HG03469 (cell line): Measurements from ENCODE around the gene TFIP11.
"Not testable (repeated sequence)": the region's sequence is repeated elsewhere in the genome, so short reads cannot be mapped to it uniquely, and the experiment has no call there.

ENCODE experiments used
- ATAC-seq: cut with Tn5 transposase; IDR thresholded peaks from one replicate; pipeline ENCODE4 v1.9.1; 2021; ENCODE audit warnings: mild to moderate bottlenecking, moderate library complexity, moderate number of reproducible peaks; ENCODE audit not compliant: unreplicated experiment

Gene TFIP11

GRCh38 chr22:26542831-26543230, 30.6 kb upstream of the TFIP11 start:
- ATAC-seq = no peak

- no peak for ATAC-seq
Measured at GRCh38 chr22:26541167-26541819, 29.0 kb upstream of the TFIP11 start.

- ATAC-seq = no peak
Measured at GRCh38 chr22:26540119-26540518, 27.8 kb upstream of the TFIP11 start.

- no peak for ATAC-seq
Measured at GRCh38 chr22:26536762-26537134, 24.5 kb upstream of the TFIP11 start.

GRCh38 chr22:26536056-26536761, 23.9 kb upstream of the TFIP11 start:
- ATAC-seq = no peak

- no peak for ATAC-seq
Measured at GRCh38 chr22:26535603-26535908, 23.3 kb upstream of the TFIP11 start.

GRCh38 chr22:26534874-26535602, 22.8 kb upstream of the TFIP11 start:
- no peak for ATAC-seq

- no peak for ATAC-seq
Measured at GRCh38 chr22:26534171-26534855, 22.0 kb upstream of the TFIP11 start.

- no peak for ATAC-seq
Measured at GRCh38 chr22:26529345-26529744, 17.1 kb upstream of the TFIP11 start.

- not testable (repeated sequence) for ATAC-seq
Measured at GRCh38 chr22:26528518-26528917, 16.2 kb upstream of the TFIP11 start.

GRCh38 chr22:26527574-26528465, 15.5 kb upstream of the TFIP11 start:
- no peak for ATAC-seq

GRCh38 chr22:26527167-26527566, 14.9 kb upstream of the TFIP11 start:
- no peak for ATAC-seq

GRCh38 chr22:26525946-26526564, 13.8 kb upstream of the TFIP11 start:
- ATAC-seq = no peak

GRCh38 chr22:26524870-26525269, 12.6 kb upstream of the TFIP11 start:
- ATAC-seq = no peak

- no peak for ATAC-seq
Measured at GRCh38 chr22:26522592-26522991, 10.3 kb upstream of the TFIP11 start.

- ATAC-seq = no peak
Measured at GRCh38 chr22:26522012-26522411, 9.7 kb upstream of the TFIP11 start.

- ATAC-seq = no peak
Measured at GRCh38 chr22:26517429-26517828, 5.2 kb upstream of the TFIP11 start.

GRCh38 chr22:26516503-26516902, 4.2 kb upstream of the TFIP11 start:
- no peak for ATAC-seq

- ATAC-seq = no peak
Measured at GRCh38 chr22:26515931-26516330, 3.7 kb upstream of the TFIP11 start.
